GM21526 (cell line): Measurements from ENCODE around the gene TOM1.

Experiments
- ATAC-seq: cut with Tn5 transposase; IDR thresholded peaks from one replicate; pipeline ENCODE4 v1.9.1; 2021; ENCODE audit warnings: moderate library complexity; ENCODE audit not compliant: unreplicated experiment, low FRiP score

The TOM1 gene

DNA sequence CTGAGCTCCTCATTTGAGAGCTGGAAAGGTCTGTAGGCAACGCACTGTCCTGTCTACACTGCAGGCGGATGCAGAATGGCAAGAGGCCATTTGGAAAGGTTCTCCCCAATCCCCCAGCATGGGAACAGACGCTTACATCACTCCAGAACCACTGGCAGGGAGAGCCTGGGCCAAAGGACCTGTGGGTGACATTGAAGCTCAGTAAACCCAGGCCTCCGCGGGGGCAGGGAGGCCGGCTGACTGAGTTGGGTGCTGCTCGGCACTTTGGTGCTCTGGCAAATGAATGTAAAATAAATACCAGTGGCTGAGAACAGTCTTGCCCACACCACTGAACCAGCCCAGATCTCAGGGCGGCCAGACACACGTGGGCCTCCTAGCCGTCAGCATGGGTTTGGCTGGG is 22.4 kb downstream of the TOM1 start:
- no peak for ATAC-seq

DNA sequence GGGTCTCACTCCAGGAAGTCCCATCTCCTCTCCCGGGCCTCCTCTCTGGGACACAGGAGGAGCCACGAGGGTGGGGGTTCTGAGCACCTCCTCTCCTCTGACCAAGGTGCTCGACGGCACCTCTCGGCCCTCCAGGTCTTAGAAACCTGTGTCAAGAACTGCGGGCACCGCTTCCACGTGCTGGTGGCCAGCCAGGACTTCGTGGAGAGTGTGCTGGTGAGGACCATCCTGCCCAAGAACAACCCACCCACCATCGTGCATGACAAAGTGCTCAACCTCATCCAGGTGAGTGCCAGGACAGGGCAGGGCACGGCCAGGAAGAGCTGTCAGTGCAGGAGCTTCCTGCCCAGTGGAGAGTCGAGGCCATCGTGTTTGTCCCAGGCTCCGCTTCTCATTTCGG is 23.2 kb downstream of the TOM1 start:
- ATAC-seq, result no peak

DNA sequence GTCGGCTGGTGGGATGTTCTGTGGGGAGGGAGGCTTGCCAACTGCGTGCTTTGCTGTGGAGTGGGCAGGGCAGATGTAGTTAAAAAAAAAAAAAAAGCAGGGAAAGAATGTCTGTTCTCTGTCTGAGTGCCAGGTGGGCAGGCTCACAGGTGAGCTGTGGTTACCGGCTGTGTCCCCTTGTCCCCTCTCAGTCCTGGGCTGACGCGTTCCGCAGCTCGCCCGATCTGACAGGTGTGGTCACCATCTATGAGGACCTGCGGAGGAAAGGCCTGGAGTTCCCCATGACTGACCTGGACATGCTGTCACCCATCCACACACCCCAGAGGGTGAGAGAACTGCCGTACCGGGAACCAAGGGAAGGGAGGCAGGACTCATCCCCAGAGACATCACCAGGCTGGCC is 23.6 kb downstream of the TOM1 start:
- ATAC-seq, result no peak

DNA sequence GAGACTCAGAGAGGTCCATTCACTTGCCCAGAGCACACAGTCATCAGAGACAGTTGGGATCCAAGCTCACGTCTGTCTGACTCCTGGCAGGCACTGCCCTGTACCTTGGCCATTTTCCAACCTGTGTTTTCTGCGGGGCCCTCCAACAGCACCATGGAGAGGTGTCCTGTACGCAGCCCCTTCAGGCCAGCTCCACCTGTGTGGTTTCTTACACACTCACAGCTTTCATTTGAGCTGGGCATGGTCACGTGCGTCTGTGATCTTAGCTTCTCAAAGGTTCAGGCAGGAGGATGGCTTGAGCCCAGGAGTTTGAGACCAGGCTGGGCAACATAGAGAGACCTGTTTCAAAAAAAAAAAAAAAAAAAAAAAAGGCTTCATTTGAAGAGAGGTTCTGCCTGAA is 24.4 kb downstream of the TOM1 start:
- no peak for ATAC-seq

DNA sequence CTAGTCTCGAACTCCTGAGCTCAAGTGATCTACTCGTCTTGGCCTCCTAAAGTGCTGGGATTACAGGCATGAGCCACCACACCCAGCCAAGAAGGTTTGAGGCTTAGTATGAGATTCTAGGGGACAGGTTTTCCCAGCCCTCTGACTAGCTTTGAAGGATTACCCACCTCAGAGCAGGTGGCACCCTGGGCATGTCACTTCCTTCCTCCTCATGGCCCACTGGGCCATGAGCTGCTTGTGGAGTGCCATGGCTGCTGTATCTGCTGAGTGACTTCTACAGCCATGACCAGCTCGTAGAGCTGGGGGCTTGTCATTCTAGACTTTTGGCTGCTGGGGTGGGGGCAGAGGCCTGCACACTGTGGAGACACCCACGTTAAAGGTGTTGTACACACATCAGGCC is 25.1 kb downstream of the TOM1 start:
- ATAC-seq, result no peak

DNA sequence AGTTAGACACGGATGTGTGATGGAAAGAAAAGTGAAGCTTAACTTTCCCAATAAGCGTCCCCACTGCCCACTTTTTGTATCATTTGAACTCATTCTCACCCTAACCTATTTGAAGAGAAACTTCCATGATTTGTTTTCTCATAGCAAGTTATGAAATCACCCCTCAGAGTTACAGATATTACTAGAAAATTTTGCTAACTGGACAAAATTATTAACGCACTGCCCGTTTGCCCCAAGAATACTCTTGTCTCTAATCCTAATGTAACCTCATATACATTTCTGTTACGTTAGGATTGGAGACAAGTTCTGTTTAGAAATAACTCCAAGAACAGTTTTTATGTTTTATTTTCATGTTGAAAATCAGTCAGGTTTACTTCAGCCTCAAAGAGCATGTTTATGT is 25.5 kb downstream of the TOM1 start:
- no peak for ATAC-seq

DNA sequence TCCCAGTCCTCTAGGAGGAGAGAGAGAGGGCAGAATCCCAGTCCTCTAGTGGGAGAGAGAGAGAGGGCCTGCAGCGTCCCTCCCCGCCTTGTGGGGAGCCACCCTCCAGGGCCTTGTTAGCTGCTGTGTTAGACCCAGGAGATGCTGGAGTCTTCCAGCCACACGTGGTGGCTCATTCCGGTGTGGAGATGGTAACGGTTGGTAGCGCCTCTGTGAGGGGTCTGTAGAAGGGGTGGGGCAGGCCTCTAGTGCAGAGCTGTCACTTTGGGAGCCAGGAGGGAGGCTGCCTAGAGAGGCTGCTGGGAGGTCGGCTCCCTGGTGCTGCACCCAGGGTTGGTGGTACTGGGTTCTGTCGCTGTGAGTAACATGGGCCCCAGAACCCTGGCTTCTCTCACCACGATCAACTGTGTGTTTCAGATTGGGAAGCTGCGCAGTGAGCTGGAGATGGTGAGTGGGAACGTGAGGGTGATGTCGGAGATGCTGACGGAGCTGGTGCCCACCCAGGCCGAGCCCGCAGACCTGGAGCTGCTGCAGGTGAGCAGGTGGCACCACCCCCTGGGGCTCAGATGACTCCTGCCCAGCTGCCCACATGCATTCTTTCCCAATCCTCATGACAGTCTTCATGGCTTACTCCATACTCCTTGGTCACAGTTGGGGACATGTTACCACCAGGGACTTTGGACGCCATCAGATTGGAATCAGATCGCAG is 27.3 kb downstream of the TOM1 start:
- no peak for ATAC-seq

DNA sequence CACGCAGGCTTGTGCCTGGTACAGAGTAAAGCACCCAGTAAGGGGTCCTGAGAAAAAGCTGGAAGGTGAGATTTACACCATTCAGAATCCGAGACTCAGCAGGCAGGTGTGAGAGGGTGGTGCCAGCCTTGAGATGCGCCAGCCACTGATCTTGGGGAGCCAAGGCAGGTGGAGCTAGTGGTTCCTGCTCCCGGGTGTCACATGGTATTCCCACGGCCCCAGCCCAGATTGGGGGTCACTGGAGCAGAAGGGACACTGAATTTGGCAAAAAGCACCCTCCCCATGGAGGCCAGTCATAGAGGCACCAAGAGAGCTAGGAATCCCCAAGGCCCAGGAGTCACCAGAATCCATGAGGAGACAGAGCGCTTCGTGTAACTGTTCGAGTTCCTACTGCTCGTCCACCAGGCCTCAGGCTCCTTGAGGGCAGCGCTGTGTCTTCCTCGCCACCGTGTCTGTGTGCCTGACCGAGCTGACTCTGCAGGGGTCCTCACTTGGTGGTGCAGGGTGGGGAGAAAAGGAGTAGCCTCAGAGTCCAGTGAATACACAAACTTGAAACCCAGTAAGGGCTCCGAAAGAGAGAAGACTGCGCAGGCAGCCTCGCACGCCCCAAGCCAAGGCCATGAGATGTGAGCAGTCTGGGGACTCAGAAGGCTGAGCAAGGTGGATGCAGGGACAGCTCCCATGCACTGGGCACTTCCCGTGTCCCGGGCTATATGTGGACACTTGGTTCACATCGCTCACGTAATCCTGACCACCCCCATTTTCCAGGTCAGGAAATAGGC is 28.2 kb downstream of the TOM1 start:
- ATAC-seq, result no peak

DNA sequence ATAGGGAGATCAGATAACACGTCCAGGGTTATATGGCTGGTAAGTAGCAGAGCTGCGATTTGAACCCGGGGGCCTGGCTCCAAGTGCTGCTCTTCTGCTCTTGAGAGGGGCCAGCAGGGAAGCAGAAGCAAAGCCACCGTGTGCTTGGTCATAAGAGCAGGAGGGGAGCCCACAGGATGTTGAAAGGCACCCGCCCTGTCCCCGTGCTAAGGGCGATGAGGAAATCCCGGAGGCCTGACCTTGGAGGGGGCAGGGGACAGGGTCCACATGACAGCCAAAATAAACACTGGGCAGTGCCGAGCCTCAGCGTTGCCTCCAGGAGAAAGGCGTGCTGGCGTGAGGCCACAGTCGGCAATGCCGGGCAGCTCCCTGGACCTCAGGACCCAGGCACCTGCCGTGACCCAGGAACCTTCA is 28.8 kb downstream of the TOM1 start:
- no peak for ATAC-seq

DNA sequence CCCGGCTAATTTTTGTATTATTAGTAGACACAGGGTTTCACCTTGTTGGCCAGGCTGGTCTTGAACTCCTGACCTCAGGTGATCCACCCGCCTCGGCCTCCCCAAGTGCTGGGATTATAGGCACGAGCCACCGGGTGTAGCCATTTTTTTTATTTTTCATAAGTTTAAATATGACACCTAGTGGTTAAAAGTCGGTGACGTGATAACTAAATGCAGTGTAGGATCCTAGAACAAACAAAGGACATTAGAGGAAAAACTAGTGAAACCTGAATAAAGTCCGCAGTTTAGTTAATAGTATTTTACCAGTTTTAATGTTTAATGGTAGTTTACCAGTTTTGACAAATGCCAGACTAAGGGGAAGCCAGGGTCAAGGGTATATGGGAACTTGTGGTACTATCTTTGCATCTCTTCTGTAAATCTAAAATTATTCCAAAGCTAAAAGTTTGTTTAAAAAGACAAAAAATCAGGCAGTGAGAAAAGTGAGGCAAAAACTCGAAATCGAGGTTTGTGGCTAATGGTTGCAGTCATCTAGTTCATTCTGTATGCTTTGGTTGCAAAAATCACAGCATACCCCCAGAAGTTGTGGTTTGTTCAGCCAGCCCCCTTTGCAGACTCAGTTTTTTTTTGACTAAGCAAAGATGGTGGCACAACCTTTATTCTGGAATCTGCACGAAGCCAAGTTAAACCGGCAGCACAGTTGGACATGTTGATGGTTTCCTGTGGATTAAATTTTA is 29.6 kb downstream of the TOM1 start:
- ATAC-seq, result no peak

DNA sequence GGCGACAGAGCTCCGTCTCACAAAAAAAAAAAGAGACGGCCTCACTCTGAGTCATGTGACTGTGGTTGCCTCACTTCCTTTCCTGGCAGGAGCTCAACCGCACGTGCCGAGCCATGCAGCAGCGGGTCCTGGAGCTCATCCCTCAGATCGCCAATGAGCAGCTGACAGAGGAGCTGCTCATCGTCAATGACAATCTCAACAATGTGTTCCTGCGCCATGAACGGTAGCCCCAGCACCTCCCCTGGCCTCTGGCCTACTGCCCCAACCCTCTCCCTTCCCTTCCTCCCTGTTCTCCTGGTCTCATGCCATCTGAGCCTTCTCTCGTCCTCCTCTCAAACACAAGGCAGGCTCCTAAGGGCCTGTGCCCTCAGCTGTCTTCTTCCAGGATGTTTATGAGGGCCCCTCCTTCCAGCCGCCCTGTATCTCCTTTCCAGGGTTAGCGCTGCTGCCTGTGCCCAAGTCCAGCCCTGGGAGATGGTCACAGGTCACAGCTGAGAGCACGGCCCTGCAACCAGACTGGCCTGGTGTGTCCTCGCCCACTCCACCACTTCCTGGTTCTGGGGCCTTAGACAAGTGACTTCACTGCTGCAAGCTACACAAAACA is 30.7 kb downstream of the TOM1 start:
- ATAC-seq, result no peak

DNA sequence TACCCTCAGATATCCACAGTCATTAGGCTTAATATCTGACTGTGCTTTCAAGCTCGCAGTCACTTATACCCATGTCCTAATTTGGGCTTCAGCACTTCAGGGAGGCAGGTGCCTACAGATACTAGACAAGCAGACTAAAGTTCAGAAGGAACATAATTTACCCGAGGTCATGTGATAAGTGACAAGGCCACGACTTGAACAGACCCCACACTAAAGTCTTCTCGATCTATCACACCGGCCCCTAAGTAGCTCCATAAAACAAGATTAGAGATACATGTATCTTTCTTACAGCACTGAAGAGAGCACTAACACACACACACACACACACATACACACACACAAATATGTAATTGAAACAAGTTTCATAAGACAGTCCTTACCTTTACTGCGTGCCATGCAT is 32.6 kb downstream of the TOM1 start:
- no peak for ATAC-seq

DNA sequence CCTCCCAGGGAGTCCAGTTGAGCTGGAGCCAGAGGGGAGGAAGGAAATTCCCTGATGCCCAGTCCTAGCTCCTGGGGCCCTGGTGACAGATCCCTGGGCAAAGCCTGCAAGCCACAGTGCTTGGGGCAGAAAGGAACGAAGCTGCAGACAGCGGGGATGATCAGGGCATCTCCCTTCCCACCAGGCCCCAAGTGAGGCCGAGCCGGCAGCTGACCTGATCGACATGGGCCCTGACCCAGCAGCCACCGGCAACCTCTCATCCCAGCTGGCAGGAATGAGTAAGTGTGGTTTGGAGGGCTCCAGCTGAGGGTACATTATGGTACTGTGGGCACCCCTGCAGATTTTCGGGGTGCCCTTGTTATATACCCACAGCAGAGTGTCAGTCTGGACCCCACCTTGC is 33.5 kb downstream of the TOM1 start:
- no peak for ATAC-seq

DNA sequence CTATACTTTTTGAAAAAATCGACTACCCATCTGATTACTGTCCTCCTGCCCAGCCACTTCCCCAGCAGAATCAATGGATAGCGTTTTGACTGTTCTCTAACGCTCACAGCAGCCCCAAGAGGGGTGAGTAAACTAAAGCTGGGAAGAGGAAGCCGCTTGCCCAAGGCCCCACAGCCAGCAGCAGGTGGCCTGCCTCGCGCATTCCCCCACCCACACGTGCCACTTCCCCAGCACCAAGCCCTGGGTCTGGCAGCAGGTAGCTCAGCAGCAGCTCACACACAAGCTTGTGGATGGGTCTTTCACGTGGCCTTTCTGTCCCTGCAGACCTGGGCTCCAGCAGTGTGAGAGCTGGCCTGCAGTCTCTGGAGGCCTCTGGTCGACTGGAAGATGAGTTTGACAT is 34.3 kb downstream of the TOM1 start:
- no peak for ATAC-seq

DNA sequence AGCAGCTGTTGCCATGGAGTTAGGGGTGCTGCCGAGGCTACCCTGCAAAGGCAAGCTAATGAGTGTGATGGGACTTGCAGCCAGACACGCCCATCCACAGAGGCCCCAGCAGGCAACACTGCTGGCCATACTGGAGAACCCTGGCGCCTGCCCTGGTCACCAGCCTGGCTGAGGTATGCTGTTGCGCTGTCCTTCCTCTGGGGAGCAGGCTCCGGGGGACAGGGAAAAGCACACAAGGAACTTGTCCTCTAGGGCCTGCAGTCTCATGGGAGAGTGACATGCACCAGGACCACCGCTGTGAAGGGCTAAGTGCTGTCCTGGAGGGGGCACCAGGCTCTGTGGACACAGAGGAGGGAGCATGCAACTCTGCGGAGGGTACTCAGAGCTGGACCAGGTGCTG is 35.8 kb downstream of the TOM1 start:
- no peak for ATAC-seq

DNA sequence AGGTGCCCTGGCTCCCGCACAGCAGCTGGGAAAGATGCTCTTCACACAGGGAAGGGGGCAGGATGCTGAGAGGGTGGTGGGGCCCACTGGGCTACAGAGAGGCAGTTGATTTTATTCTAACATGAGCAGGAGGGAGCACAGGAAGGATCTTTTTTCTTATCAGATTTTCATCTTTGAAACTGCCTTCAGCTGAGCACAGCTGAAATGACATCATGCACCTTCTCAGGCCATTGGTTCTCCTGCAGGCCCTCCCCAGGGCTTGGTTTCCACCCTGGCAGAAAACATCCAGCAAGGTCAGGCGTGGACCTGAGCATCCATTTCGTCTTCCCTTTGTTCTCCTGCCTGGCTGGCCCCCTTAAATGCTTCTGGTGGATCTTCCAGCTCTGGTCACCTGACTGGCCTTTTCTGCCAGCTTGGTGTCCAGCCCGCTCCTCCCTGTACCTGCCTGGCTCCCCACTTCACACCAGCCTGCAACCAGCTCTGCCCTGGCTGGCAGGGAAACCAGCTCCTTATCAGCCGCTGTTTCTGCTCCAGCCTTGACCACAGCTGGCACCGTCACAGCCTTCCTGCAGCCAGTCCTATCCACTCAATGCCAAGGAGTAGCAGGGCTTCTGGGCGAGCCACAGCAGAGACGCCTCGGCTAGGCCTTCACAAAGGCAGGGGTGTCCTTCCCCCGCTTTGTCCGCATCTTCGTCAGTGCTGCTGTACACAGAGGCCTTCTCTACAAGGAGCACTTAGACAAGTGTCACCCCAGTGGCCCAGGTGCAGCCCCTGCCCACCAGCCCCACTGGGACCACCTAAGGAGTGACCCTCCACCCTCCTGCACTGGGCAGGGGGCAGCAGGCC is 36.5 kb downstream of the TOM1 start:
- ATAC-seq, result no peak

DNA sequence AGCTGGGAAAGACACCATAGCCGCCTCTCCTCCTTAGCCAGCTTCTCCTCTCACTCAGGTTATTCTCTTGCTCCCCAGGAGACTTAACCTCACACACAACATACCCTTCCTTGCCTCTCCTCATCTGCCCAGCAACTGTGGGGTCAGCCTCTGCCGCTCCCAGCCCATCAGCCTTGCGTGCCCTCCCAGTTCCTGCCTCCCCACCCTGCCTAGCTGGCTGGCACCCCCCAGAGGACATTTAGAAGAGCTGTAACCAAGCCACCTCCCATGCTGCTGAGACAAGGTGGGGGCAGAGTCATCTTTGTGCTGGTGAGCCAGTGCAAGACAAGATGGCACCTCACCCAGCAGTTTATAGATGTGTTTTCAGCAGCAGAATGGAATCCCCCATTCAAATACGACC is 38.2 kb downstream of the TOM1 start:
- no peak for ATAC-seq

DNA sequence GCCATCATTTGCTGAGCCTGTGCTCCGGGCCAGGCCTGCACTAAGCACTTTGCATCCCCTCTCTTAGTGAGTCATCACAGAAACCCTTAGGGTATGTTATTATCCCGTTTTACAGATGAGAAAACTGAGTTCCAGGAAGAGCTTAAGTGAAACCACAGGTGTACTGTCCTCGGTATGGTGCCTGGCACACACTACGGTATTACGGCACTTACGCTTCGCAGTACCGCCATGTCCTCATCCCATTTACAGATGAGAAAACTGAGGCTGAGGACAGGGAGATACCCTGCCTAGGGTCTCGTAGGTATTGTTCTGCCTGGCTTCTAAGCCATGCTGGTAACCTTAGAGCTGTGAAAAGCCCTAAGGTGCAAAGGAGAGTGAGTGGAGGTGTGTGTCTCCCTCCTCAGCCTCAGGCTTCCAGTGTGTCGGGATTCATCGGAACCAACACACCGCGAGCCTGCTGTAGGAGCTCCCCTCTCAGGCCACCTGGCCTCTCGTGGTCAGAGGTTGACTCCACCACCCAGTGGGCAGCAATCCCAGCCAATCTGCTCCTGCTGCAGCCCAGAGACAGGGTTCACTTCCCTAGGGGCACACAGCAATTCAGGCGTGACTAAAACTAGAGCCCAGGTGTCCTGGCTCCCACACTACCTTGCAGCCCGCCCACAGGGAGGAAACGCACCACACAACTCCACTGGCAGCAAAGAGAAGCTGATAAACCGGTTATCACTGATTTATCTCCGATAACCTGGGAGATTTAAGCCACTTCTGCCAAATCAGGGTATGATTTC is 41.6 kb downstream of the TOM1 start:
- no peak for ATAC-seq

DNA sequence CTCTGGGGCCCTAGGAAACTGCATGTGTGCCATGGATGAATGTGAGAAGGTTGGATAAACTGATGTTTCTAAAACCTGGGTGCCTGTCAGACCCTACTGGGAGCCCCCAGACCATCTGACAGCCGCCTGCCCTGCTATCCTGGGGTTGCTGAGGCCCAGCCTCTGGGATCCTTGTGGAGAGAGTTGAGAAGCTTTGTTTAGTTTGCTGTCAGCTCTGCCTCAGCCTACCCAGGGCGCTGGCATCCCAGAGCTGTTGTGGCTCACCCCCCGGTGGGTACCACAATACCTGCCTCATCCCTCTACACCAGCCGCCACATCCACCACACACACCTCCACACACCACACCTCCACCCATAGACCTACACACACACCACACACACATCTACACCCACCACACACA is 42.7 kb downstream of the TOM1 start:
- no peak for ATAC-seq
